HepG2 (cell line): ENCODE results near the gene RANGRF. TPM values are rescaled to one million over a fixed set of nuclear protein-coding genes. Genes with fewer than 3 reads are reported as not detected.

Experiments used
- GABPB1 ChIP-seq: IDR thresholded peaks from 2 replicates; pipeline ENCODE4 v1.6.1; 2016; ENCODE audit warnings: mild to moderate bottlenecking, missing genetic modification reagents, moderate library complexity, missing compliant biosample characterization
- HNF4A ChIP-seq: sonication (generic); formaldehyde crosslinking; IDR thresholded peaks from 2 replicates; pipeline ENCODE4 v1.4.0; 2020; ENCODE audit warnings: missing genetic modification reagents
- HOXA7 ChIP-seq: sonication (generic); formaldehyde crosslinking; IDR thresholded peaks from 2 replicates; pipeline ENCODE4 v1.8.1; 2022; ENCODE audit warnings: mild to moderate bottlenecking, missing genetic modification reagents, moderate library complexity
- KDM4B ChIP-seq: sonication (generic); formaldehyde crosslinking; IDR thresholded peaks from 2 replicates; pipeline ENCODE4 v1.4.0; 2020; ENCODE audit warnings: missing genetic modification reagents
- KLF9 ChIP-seq: IDR thresholded peaks from 2 replicates; pipeline ENCODE4 v1.6.1; 2016; ENCODE audit warnings: low read depth
- MAFG ChIP-seq: sonication (generic); formaldehyde crosslinking; IDR thresholded peaks from 2 replicates; pipeline ENCODE4 v1.5.1; 2020; ENCODE audit warnings: mild to moderate bottlenecking, missing genetic modification reagents
- NAIF1 ChIP-seq: sonication (generic); formaldehyde crosslinking; IDR thresholded peaks from 2 replicates; pipeline ENCODE4 v1.5.0; 2020; ENCODE audit warnings: mild to moderate bottlenecking, missing genetic modification reagents, borderline replicate concordance
- NFE2 ChIP-seq: sonication (generic); formaldehyde crosslinking; IDR thresholded peaks from 2 replicates; pipeline ENCODE4 v1.4.0; 2020; ENCODE audit warnings: missing genetic modification reagents
- NR1H2 ChIP-seq: sonication (generic); formaldehyde crosslinking; IDR thresholded peaks from 2 replicates; pipeline ENCODE4 v1.8.1; 2022; ENCODE audit warnings: low read depth, missing genetic modification reagents, borderline replicate concordance
- ONECUT2 ChIP-seq: sonication (generic); formaldehyde crosslinking; IDR thresholded peaks from 2 replicates; pipeline ENCODE4 v1.4.0; 2020; ENCODE audit warnings: missing genetic modification reagents
- RFX1 ChIP-seq: fragments of 450-650 bp; IDR thresholded peaks from 2 replicates; pipeline ENCODE4 v1.6.1; 2017
- SALL2 ChIP-seq: sonication (generic); formaldehyde crosslinking; IDR thresholded peaks from 2 replicates; pipeline ENCODE4 v1.8.1; 2023; ENCODE audit warnings: mild to moderate bottlenecking, missing genetic modification reagents, inconsistent platforms
- SRY ChIP-seq: sonication (generic); formaldehyde crosslinking; IDR thresholded peaks from 2 replicates; pipeline ENCODE4 v1.8.0; 2022; ENCODE audit warnings: mild to moderate bottlenecking, missing genetic modification reagents
- TBX2 ChIP-seq: sonication (generic); formaldehyde crosslinking; IDR thresholded peaks from 2 replicates; pipeline ENCODE4 v1.5.0; 2020; ENCODE audit warnings: missing genetic modification reagents, mild to moderate bottlenecking, borderline replicate concordance
- WIZ ChIP-seq: sonication (generic); formaldehyde crosslinking; IDR thresholded peaks from 2 replicates; pipeline ENCODE4 v1.5.1; 2020; ENCODE audit warnings: mild to moderate bottlenecking, missing genetic modification reagents
- YEATS2 ChIP-seq: sonication (generic); formaldehyde crosslinking; IDR thresholded peaks from 2 replicates; pipeline ENCODE4 v1.4.0; 2020; ENCODE audit warnings: missing genetic modification reagents, borderline replicate concordance
- ZBTB20 ChIP-seq: sonication (generic); formaldehyde crosslinking; IDR thresholded peaks from 2 replicates; pipeline ENCODE4 v1.8.1; 2023; ENCODE audit warnings: missing genetic modification reagents, low read depth, mild to moderate bottlenecking, borderline replicate concordance
- ZC3H4 ChIP-seq: sonication (generic); formaldehyde crosslinking; IDR thresholded peaks from 2 replicates; pipeline ENCODE4 v1.4.0; 2020; ENCODE audit warnings: missing genetic modification reagents, borderline replicate concordance
- ZIK1 ChIP-seq: sonication (generic); formaldehyde crosslinking; IDR thresholded peaks from 2 replicates; pipeline ENCODE4 v1.5.0; 2020; ENCODE audit warnings: mild to moderate bottlenecking, low read depth, missing genetic modification reagents, borderline replicate concordance
- ZNF24 ChIP-seq: fragments of 450-650 bp; IDR thresholded peaks from 2 replicates; pipeline ENCODE4 v1.6.1; 2017; ENCODE audit warnings: antibody characterized with exemption, mild to moderate bottlenecking
- ZNF274 ChIP-seq: sonication (generic); formaldehyde crosslinking; IDR thresholded peaks from 2 replicates; pipeline ENCODE4 v1.5.1; 2020; ENCODE audit warnings: mild to moderate bottlenecking, missing genetic modification reagents
- ZNF639 ChIP-seq: conservative IDR thresholded peaks from 2 replicates; pipeline ENCODE4 v1.6.1; 2018; ENCODE audit warnings: missing genetic modification reagents
- ZNF7 ChIP-seq: IDR thresholded peaks from 2 replicates; pipeline ENCODE4 v1.6.1; 2016; ENCODE audit warnings: missing biosample characterization, missing genetic modification reagents
- ZNF709 ChIP-seq: sonication (generic); formaldehyde crosslinking; IDR thresholded peaks from 2 replicates; pipeline ENCODE4 v1.5.0; 2020; ENCODE audit warnings: mild to moderate bottlenecking, missing genetic modification reagents
- ZNF761 ChIP-seq: sonication (generic); formaldehyde crosslinking; conservative IDR thresholded peaks from 2 replicates; pipeline ENCODE4 v1.4.0; 2020; ENCODE audit warnings: mild to moderate bottlenecking, missing genetic modification reagents
- ZNF816 ChIP-seq: sonication (generic); formaldehyde crosslinking; IDR thresholded peaks from 2 replicates; pipeline ENCODE4 v1.8.0; 2022; ENCODE audit warnings: missing genetic modification reagents, mild to moderate bottlenecking, borderline replicate concordance
- ZSCAN12 ChIP-seq: sonication (generic); formaldehyde crosslinking; IDR thresholded peaks from 2 replicates; pipeline ENCODE4 v1.9.0; 2021; ENCODE audit warnings: mild to moderate bottlenecking, missing genetic modification reagents
- ZSCAN21 ChIP-seq: sonication (generic); formaldehyde crosslinking; IDR thresholded peaks from 2 replicates; pipeline ENCODE4 v1.8.0; 2022; ENCODE audit warnings: mild to moderate bottlenecking, missing genetic modification reagents, moderate library complexity, borderline replicate concordance
- ZSCAN30 ChIP-seq: sonication (generic); formaldehyde crosslinking; IDR thresholded peaks from 2 replicates; pipeline ENCODE4 v1.5.0; 2020; ENCODE audit warnings: mild to moderate bottlenecking, missing genetic modification reagents
- ZUFSP ChIP-seq: sonication (generic); formaldehyde crosslinking; IDR thresholded peaks from 2 replicates; pipeline ENCODE4 v1.9.0; 2021; ENCODE audit warnings: missing genetic modification reagents, mild to moderate bottlenecking, borderline replicate concordance
- polyA plus RNA-seq, 8 experiments: library from polyadenylated mRNA; depleted of rRNA in 3 of 8; stranded (reverse) in 7 of 8; unstranded in 1 of 8; fragments of >200 nt; fragmentation: Illumina TruSeq in 4 of 8; extraction: Trizol in 4 of 8; gene quantifications; 2 replicates each; pipeline versions ENCODE4 v1.2.1 to v1.2.3, GENCODE V29; 2011 to 2016; ENCODE audit warnings: low read depth in 4 of 8, missing spikeins in 1 of 8, mixed read lengths in 1 of 8; ENCODE audit not compliant: insufficient read depth in 1 of 8
- total RNA-seq, 5 experiments: library from RNA; depleted of rRNA; stranded (reverse); fragments of >200 nt; fragmentation: Illumina TruSeq; extraction: Trizol; gene quantifications; 2 replicates each; pipeline ENCODE4 v1.2.3, GENCODE V29; 2016; ENCODE audit warnings: low read depth in 1 of 5
- TF ChIP-seq, protein P1 (sequence below): sonication (generic); formaldehyde crosslinking; IDR thresholded peaks from 2 replicates; pipeline ENCODE4 v1.4.0; 2020; ENCODE audit warnings: missing genetic modification reagents; ENCODE audit errors: not compliant biosample characterization

RANGRF gene
- total and polyA plus RNA-seq, 2 of the 13 experiments (the other 11 are each of a cell fraction or from before 2014, with no cell fraction given): 18.6 to 40.7 TPM

DNA sequence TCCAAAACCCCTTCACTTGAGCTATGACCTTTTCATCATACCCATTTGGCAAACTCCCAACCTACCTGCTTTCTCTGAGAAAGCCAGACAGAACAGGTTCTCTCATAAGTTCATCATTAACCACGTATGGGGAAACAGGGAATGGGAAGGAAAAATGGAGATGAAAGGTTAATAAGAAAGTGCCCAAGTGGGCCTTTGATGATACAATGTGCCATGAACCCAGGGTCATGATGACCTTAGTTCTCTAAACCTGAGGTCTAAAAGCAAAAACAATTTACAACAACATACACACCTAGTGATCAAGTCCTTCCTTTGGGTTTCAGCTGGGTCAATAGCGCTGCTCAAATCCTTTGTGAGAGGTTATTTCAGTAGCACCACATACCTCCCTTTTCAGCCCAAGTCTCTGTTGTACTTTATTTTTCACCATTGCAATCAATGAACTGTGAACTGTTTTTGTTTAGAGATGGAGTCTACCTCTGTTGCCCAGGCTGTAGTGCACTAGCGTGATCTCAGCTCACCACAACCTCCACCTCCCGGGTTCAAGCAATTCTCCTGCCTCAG lies 14.5 kb upstream of the RANGRF start (continued):
- no peak for TF ChIP-seq YEATS2 (CRISPR knock-in tag)
- TF ChIP-seq SRY (CRISPR knock-in tag): no peak
- TF ChIP-seq ZSCAN30 (CRISPR knock-in tag): no peak
- TF ChIP-seq HOXA7 (CRISPR knock-in tag): no peak
- TF ChIP-seq NFE2 (CRISPR knock-in tag): no peak
- peak; percentile 90 for TF ChIP-seq TBX2 (CRISPR knock-in tag)
- no peak for TF ChIP-seq ZSCAN12 (CRISPR knock-in tag)
- TF ChIP-seq ZIK1 (CRISPR knock-in tag): no peak
- peak; percentile 89 for TF ChIP-seq HNF4A (CRISPR knock-in tag)
- no peak for TF ChIP-seq ZNF7 (CRISPR knock-in tag)
- TF ChIP-seq NR1H2 (CRISPR knock-in tag): no peak
- no peak for TF ChIP-seq RFX1
- TF ChIP-seq ZBTB20 (CRISPR knock-in tag): peak; percentile 31; the same call in 1 of the 2 replicates
- TF ChIP-seq ZC3H4 (CRISPR knock-in tag): no peak
- TF ChIP-seq GABPB1 (CRISPR knock-in tag): peak; percentile 8; the same call in 1 of the 2 replicates
- TF ChIP-seq KLF9 (CRISPR knock-in tag): no peak
- no peak for TF ChIP-seq ZNF709
- TF ChIP-seq ZSCAN21: no peak
- TF ChIP-seq NAIF1 (CRISPR knock-in tag): no peak
- peak; percentile 61; the same call in 1 of the 2 replicates for TF ChIP-seq KDM4B
- 0 out of 2 replicates have a peak, but pooled peaks have one; percentile 43 for TF ChIP-seq ZNF639 (CRISPR knock-in tag)
- TF ChIP-seq, protein P1, sequence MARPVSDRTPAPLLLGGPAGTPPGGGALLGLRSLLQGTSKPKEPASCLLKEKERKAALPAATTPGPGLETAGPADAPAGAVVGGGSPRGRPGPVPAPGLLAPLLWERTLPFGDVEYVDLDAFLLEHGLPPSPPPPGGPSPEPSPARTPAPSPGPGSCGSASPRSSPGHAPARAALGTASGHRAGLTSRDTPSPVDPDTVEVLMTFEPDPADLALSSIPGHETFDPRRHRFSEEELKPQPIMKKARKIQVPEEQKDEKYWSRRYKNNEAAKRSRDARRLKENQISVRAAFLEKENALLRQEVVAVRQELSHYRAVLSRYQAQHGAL (CRISPR knock-in tag): no peak
- no peak for TF ChIP-seq SALL2 (CRISPR knock-in tag)
- 0 out of 2 replicates have a peak, but pooled peaks have one; percentile 11 for TF ChIP-seq ONECUT2 (CRISPR knock-in tag)
- TF ChIP-seq ZUFSP (CRISPR knock-in tag): no peak
- TF ChIP-seq ZNF816 (CRISPR knock-in tag): peak; percentile 74; the same call in 1 of the 2 replicates
- no peak for TF ChIP-seq MAFG (CRISPR knock-in tag)
- no peak for TF ChIP-seq ZNF274 (CRISPR knock-in tag)
- no peak for TF ChIP-seq ZNF761 (CRISPR knock-in tag)
- no peak for TF ChIP-seq WIZ (CRISPR knock-in tag)
- TF ChIP-seq ZNF24: no peak
